ENCODE data around the gene HOXD1. TPM values are rescaled to one million over a fixed set of nuclear protein-coding genes. Genes with fewer than 3 reads are reported as not detected.

Gene HOXD1
- total RNA-seq, 1 donor from 2014 or later: not detected

DNA sequence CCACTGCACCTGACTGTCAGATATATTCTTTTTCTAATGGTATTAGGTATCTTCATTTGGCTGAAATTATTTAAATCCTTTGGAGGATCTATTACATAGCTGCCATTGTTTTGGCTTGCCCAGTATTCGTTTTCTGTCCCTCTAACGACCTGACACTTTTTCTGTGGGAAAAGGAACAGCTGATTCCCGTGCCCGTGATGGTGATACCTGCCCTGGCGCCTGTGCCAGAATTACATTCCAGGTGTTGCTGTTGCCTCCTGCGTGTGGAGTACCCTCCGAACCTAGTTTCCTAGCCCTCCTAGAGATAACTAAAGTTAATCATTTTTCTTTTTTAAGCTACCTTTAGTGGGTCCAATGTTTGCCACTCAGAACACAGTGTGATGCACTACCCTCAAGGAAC lies 14.0 kb downstream of the HOXD1 start:
- Mint-ChIP-seq H3K4me3 (ENCODE audit: unreplicated experiment) (no peak overlapping the region), H3K27ac (ENCODE audit: unreplicated experiment) (no peak overlapping the region), H3K27me3 (ENCODE audit: low read depth) (peaks cover 25% of the 10 kb centered on the region), H3K4me1 (ENCODE audit: low read depth) (no peaks in the 10 kb centered on the region), H3K9me3 (ENCODE audit: low read depth) (no peaks in the 10 kb centered on the region), H3K36me3 (ENCODE audit: low read depth) (no peaks in the 10 kb centered on the region)
- no peak for DNase-seq (ENCODE audit: low spot score)
- TF ChIP-seq CTCF (IDR thresholded peaks at IDR 0.05): no peak

DNA sequence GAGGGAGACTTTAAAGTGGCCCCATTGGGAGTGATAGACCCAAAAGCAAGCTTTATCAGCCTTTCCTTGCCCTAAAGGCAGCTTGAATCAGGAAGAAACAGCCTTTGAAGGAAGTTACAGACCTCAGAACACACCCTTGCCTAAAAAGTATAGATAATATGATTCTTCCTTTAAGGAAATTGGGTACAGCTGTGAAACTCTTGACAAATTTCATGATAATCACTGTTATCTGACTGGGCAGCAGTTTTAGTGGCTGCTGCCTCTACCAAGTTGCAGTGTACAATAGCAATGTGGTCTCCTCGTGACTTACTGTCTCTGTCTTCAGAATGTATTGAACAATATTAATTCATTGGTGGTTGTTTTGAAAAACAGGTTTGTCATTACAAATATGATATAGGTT lies 16.7 kb downstream of the HOXD1 start:
- no peak for DNase-seq (ENCODE audit: low spot score)
- Mint-ChIP-seq H3K27ac (ENCODE audit: unreplicated experiment) (no peak overlapping the region), H3K36me3 (ENCODE audit: low read depth) (no peaks in the 10 kb centered on the region), H3K9me3 (ENCODE audit: low read depth) (no peaks in the 10 kb centered on the region), H3K4me3 (ENCODE audit: unreplicated experiment) (no peak overlapping the region), H3K4me1 (ENCODE audit: low read depth) (no peaks in the 10 kb centered on the region), H3K27me3 (ENCODE audit: low read depth) (peaks cover 15% of the 10 kb centered on the region)
- TF ChIP-seq CTCF (IDR thresholded peaks at IDR 0.05): no peak

DNA sequence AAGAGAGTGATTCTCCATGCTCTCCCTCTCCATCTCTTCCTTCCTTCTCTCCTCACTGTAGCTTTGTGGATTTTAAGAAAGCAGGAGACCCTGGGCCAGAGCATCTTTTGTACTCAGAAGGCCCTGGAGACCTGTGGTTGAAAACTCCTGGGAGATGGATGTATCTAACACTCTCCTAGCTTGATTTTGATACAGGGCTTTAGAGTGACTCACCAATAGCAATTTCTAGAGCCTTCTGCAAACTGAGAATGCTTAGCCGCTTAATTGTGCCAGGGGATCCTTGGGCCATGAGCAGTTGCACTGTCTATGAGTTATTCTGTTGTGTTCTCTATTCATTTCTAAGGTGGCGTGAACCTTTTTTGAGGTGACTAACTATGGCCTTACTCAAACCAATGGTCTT lies 17.7 kb downstream of the HOXD1 start:
- no peak for DNase-seq (ENCODE audit: low spot score)
- TF ChIP-seq CTCF (IDR thresholded peaks at IDR 0.05): no peak
- no peaks in the 10 kb centered on the region for H3K36me3 Mint-ChIP-seq (ENCODE audit: low read depth)
- no peaks in the 10 kb centered on the region for H3K4me1 Mint-ChIP-seq (ENCODE audit: low read depth)
- H3K27me3 Mint-ChIP-seq (ENCODE audit: low read depth): peaks cover 16% of the 10 kb centered on the region
- no peak overlapping the region for H3K27ac Mint-ChIP-seq (ENCODE audit: unreplicated experiment)
- no peak overlapping the region for H3K4me3 Mint-ChIP-seq (ENCODE audit: unreplicated experiment)
- H3K9me3 Mint-ChIP-seq (ENCODE audit: low read depth): no peaks in the 10 kb centered on the region

- Mint-ChIP-seq H3K27me3 (ENCODE audit: low read depth) (peaks cover 19% of the 10 kb centered on the region), H3K4me3 (ENCODE audit: unreplicated experiment) (no peak overlapping the region), H3K36me3 (ENCODE audit: low read depth) (no peaks in the 10 kb centered on the region), H3K4me1 (ENCODE audit: low read depth) (no peaks in the 10 kb centered on the region), H3K27ac (ENCODE audit: unreplicated experiment) (no peak overlapping the region), H3K9me3 (ENCODE audit: low read depth) (no peaks in the 10 kb centered on the region)
- DNase-seq (ENCODE audit: low spot score): no peak
- TF ChIP-seq CTCF (IDR thresholded peaks at IDR 0.05): no peak
These were observed 18.2 kb downstream of the HOXD1 start for GRCh38 chr2:176206682-176207081.

- no peak for DNase-seq (ENCODE audit: low spot score)
- no peaks in the 10 kb centered on the region for H3K4me1 Mint-ChIP-seq (ENCODE audit: low read depth)
- no peaks in the 10 kb centered on the region for H3K36me3 Mint-ChIP-seq (ENCODE audit: low read depth)
- TF ChIP-seq CTCF (IDR thresholded peaks at IDR 0.05): no peak
- H3K9me3 Mint-ChIP-seq (ENCODE audit: low read depth): no peaks in the 10 kb centered on the region
- peaks cover 7% of the 10 kb centered on the region for H3K27me3 Mint-ChIP-seq (ENCODE audit: low read depth)
- no peak overlapping the region for H3K4me3 Mint-ChIP-seq (ENCODE audit: unreplicated experiment)
- H3K27ac Mint-ChIP-seq (ENCODE audit: unreplicated experiment): no peak overlapping the region
These were observed 22.6 kb downstream of the HOXD1 start for GRCh38 chr2:176211110-176211509.
